Body of pancreas (tissue), 4 donors: Measurements from ENCODE around the gene TNP1.

ENCODE experiments used
- CTCF ChIP-seq, 7 experiments: fragments of 450-650 bp in 4 of 7; fragments of 200-600 bp in 3 of 7; sonication (generic) in 3 of 7; IDR thresholded peaks; one replicate each; pipeline ENCODE4 v1.5.1; 2016 to 2019; ENCODE audit warnings: antibody characterized with exemption in 7 of 7
- POLR2A ChIP-seq, 3 donors: fragments of 450-650 bp; IDR thresholded peaks; one replicate each; pipeline ENCODE4 v1.6.1; 2016; ENCODE audit warnings: antibody characterized with exemption in 3 of 3, mild to moderate bottlenecking in 2 of 3

DNA sequence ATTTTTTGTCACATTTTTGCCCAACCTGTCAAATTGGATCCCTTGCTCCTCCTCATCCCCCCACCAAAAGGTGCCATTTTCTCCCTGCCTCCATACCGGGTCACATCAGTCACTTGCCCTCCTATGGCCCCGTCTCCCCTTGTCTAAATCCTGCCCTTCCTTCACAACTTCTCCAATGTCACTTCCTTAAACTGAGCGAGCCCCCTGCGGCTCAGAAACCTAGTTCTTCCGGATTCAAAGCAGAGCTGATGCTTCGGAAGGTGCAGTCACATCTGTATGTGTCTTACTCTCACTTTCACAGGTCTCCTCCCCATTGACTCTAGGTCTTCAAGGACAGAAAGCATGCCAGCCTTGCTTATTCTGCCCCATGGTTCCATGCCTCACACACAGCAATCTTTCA lies 22.1 kb downstream of the TNP1 start:
- TF ChIP-seq CTCF (IDR thresholded peaks at IDR 0.05) (no peak), POLR2A (IDR thresholded peaks at IDR 0.05) (no peak)
